Neutrophil (primary cell): ENCODE data around the gene COL11A1.

Experiments used
- H3K27ac ChIP-seq: fragments of 200-600 bp; sonication (generic); 2 replicates; pipeline ENCODE4 v1.5.1; 2016; ENCODE audit warnings: mild to moderate bottlenecking, moderate library complexity
- H3K27me3 ChIP-seq: fragments of 200-600 bp; sonication (generic); 2 replicates; pipeline ENCODE4 v1.6.0; 2016; ENCODE audit warnings: mild to moderate bottlenecking
- H3K36me3 ChIP-seq: fragments of 200-600 bp; sonication (generic); 2 replicates; pipeline ENCODE4 v1.5.1; 2017
- H3K4me1 ChIP-seq, 2 experiments: fragments of 200-600 bp in 1 of 2; sonication (generic) in 1 of 2; 1 replicate in 1 of 2; 2 replicates in 1 of 2; pipeline versions ENCODE4 v1.5.1 to v1.6.1; 2013 to 2016; ENCODE audit warnings: low read depth in 1 of 2, low read length in 1 of 2, mild to moderate bottlenecking in 1 of 2, moderate library complexity in 1 of 2; ENCODE audit not compliant: control insufficient read depth in 1 of 2, insufficient read depth in 1 of 2
- H3K4me3 ChIP-seq, 2 experiments: fragments of 200-600 bp in 1 of 2; sonication (generic) in 1 of 2; 1 replicate in 1 of 2; 2 replicates in 1 of 2; pipeline ENCODE4 v1.5.1; 2013 to 2016; ENCODE audit warnings: low read depth in 1 of 2, low read length in 1 of 2, mild to moderate bottlenecking in 1 of 2, moderate library complexity in 1 of 2
- H3K9me3 ChIP-seq: fragments of 200-600 bp; sonication (generic); 2 replicates; pipeline ENCODE4 v1.5.1; 2016
- CTCF ChIP-seq: fragments of 200-600 bp; sonication (generic); IDR thresholded peaks from 2 replicates; pipeline ENCODE4 v1.5.1; 2016; ENCODE audit warnings: antibody characterized with exemption

Gene COL11A1

GRCh38 chr1:102853701-102854187 is 254.6 kb downstream of the COL11A1 start:
- Histone ChIP-seq H3K9me3 (no peaks in the 10 kb centered on the region), H3K4me1 (no peaks in the 10 kb centered on the region), H3K36me3 (no peaks in the 10 kb centered on the region), H3K27me3 (no peaks in the 10 kb centered on the region), H3K4me3 (no peak overlapping the region), H3K27ac (no peak overlapping the region)
- TF ChIP-seq CTCF, result no peak

GRCh38 chr1:102853136-102853535 is 255.2 kb downstream of the COL11A1 start:
- H3K36me3 ChIP-seq, result no peaks in the 10 kb centered on the region
- no peaks in the 10 kb centered on the region for H3K4me1 ChIP-seq
- no peaks in the 10 kb centered on the region for H3K27me3 ChIP-seq
- no peak for TF ChIP-seq CTCF
- no peaks in the 10 kb centered on the region for H3K9me3 ChIP-seq
- H3K4me3 ChIP-seq, result no peak overlapping the region
- H3K27ac ChIP-seq, result no peak overlapping the region

GRCh38 chr1:102852613-102853012 is 255.7 kb downstream of the COL11A1 start:
- TF ChIP-seq CTCF, result no peak
- H3K4me3 ChIP-seq, result no peak overlapping the region
- no peaks in the 10 kb centered on the region for H3K9me3 ChIP-seq
- no peaks in the 10 kb centered on the region for H3K36me3 ChIP-seq
- H3K27me3 ChIP-seq, result no peaks in the 10 kb centered on the region
- no peak overlapping the region for H3K27ac ChIP-seq
- H3K4me1 ChIP-seq, result no peaks in the 10 kb centered on the region

GRCh38 chr1:102851616-102852015 is 256.7 kb downstream of the COL11A1 start:
- no peaks in the 10 kb centered on the region for H3K4me1 ChIP-seq
- H3K4me3 ChIP-seq, result no peak overlapping the region

GRCh38 chr1:102842606-102843005 is 265.7 kb downstream of the COL11A1 start:
- no peak overlapping the region for H3K4me3 ChIP-seq
- H3K27me3 ChIP-seq, result no peaks in the 10 kb centered on the region
- no peak for TF ChIP-seq CTCF
- H3K27ac ChIP-seq, result no peak overlapping the region
- H3K9me3 ChIP-seq, result no peaks in the 10 kb centered on the region
- no peaks in the 10 kb centered on the region for H3K36me3 ChIP-seq
- no peaks in the 10 kb centered on the region for H3K4me1 ChIP-seq

More at GRCh38 chr1:102851616-102852015, 256.7 kb downstream of the COL11A1 start:
- no peak for TF ChIP-seq CTCF
- no peaks in the 10 kb centered on the region for H3K9me3 ChIP-seq
- H3K27ac ChIP-seq, result no peak overlapping the region
- no peaks in the 10 kb centered on the region for H3K36me3 ChIP-seq
- H3K27me3 ChIP-seq, result no peaks in the 10 kb centered on the region

- no peaks in the 10 kb centered on the region for H3K27me3 ChIP-seq
Observed at GRCh38 chr1:102840741-102841140, 267.6 kb downstream of the COL11A1 start.

More at GRCh38 chr1:102840741-102841140, 267.6 kb downstream of the COL11A1 start:
- Histone ChIP-seq H3K4me3 (no peak overlapping the region), H3K27ac (no peak overlapping the region), H3K9me3 (no peaks in the 10 kb centered on the region), H3K4me1 (no peaks in the 10 kb centered on the region), H3K36me3 (no peaks in the 10 kb centered on the region)
- no peak for TF ChIP-seq CTCF
